HG03442 (cell line): ENCODE results near the gene TBL1X.
"Not testable (repeated sequence)": the region's sequence is repeated elsewhere in the genome, so short reads cannot be mapped to it uniquely, and the experiment has no call there.

ENCODE experiments used
- ATAC-seq: cut with Tn5 transposase; IDR thresholded peaks from one replicate; pipeline ENCODE4 v1.9.1; 2021; ENCODE audit warnings: mild to moderate bottlenecking, moderate library complexity; ENCODE audit not compliant: unreplicated experiment

TBL1X gene

DNA sequence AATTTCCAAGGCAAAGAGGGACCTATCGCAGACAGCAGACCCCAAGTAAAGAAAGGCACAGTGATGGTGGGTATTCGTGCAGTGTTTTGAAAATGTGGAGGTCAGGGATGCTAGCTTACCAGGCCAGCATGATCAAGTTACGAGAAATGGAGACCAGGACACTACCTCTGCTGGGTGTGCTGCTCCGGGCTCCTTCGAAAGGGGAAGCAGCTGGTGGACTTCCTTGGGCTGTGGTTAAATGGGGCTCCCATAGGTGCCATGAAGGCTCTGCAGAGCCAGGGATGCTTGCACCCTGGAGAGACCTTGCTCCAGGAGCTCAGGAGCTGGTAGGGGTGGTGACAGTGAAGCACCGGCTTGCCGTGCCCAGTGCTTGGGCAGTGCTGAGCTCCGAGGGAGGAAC is 68.8 kb downstream of the TBL1X start:
- no peak for ATAC-seq

DNA sequence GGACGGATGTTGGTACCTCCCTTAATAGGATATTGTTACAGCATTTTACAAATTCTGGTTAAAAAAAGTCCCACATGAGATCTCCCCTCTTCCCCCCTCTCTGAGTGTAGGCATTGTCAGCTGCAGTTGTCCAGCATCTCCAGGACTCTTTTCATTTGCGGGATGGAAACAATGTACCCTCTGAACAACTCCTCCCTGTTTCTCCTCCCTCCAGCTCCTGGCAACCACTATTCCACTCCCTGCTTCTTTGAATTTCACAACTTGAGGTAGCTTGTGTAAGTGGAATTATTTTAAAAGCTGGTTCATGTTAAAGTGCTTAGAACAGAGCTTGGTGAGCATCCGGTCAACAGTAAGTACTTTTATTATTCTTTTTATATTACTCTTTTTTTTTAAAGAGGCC is 69.8 kb downstream of the TBL1X start:
- no peak for ATAC-seq

GRCh38 chrX:9535101-9535500 is 70.2 kb downstream of the TBL1X start:
- no peak for ATAC-seq

DNA sequence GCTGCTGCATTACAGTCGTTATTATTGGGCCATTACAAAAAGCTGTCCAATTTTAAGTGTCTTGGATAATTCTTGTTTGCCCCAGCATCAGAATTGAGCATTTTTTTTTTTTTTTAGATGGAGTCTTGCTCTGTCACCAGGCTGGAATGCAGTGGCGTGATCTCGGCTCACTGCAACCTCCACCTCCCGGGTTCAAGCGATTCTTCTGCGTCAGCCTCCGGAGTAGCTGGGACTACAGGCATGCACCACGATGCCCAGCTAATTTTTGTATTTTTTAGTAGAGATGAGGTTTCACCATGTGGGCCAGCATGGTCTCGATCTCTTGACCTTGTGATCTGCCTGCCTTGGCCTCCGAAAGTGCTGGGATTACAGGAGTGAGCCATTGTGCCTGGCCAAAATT is 71.3 kb downstream of the TBL1X start:
- ATAC-seq, result not testable (repeated sequence)

GRCh38 chrX:9537781-9538180 is 72.9 kb downstream of the TBL1X start:
- ATAC-seq, result no peak

GRCh38 chrX:9538544-9539045 is 73.7 kb downstream of the TBL1X start:
- no peak for ATAC-seq

DNA sequence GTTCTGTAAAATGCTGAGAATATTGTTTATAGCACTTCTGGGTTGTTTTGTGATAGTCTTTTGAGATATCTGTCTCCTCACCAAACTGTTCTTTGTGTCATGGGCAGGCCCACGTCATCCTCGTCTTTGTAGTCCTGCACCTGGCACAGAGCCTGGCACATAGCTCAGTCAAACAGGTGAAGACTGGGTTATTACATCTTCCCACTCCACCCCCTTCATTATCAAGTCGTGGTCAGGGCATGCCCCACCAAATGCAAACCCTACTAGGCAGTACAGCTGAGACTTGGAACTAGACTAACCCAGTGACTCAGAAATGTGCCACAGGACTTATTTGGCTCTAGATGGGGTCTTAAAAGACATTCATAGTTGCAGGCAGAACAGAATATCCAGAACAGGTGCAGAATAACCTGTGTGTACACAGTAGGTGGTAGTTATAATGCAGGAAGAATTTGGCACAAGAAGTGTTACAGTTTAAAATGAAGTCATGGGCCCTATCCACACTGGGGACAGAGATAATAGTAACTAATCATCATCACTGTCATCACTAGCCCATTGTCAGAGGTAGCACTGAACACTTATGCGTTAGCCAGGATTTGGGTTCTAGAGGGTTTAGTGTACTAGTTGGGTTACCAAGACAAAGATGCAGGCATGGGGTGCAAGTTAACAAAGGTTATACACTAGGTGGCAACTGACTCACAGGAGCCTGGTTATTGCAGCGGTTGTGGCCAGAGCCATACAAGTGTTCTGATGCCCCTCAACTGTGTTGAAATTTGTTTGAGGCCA is 74.9 kb downstream of the TBL1X start:
- no peak for ATAC-seq

GRCh38 chrX:9542106-9542760 is 77.4 kb downstream of the TBL1X start:
- ATAC-seq, result no peak

DNA sequence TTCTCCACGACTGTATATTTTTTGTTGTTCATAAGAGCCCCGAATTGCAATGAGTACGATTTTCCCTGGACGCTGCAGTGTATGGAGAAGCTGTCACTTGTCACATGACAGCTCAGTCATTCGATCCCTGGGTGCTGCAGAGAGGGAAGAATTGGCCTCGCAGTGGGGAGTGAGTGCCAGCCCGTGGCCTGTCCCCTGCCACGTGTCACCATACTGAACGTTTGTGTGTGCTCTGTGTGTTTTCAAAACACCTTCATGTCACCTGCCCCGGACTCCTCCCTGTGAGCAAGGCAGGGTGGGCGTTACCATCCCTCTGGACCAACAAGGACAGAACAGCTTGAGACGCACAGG is 77.9 kb downstream of the TBL1X start:
- no peak for ATAC-seq

GRCh38 chrX:9555354-9555753 is 90.5 kb downstream of the TBL1X start:
- ATAC-seq, result no peak

DNA sequence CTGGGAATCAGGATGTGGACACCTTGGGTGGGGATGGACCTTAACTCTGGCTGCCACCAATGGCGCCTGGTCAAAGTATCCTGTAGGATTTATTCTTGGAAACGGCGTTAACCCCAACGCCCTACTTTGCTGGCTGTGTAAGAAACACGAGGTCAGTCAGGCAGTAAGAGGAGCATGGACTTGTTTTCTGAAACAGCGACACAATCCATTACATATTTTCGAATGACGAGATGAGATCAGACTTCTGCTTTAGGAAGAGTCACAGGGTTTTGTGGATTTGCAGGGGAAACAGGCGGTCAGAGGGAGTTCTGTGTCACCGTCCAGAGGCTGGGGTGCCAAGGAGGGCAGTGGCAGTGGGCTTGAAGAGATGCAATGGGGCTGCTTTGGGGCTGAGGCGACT is 92.2 kb downstream of the TBL1X start:
- ATAC-seq, result no peak

DNA sequence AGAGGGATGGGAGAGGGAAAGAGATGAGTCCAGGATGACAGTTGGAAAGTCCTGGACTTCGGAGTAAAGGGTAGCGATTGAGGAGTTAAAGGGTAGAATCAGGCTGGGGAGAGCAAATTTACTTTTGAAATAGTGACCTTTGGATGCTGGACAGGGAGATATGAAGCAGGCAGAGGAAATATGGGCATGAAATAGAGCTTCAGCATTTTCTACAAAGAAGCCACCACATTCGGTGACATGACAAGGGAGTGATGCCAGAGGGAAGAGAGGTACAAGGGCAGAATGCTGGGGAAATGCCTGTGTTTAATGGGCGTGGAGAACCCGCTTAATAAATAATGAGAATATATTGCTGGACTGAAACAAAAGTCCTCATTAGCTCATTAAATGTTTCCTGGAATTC is 92.7 kb downstream of the TBL1X start:
- no peak for ATAC-seq

GRCh38 chrX:9558615-9559014 is 93.8 kb downstream of the TBL1X start:
- no peak for ATAC-seq

- no peak for ATAC-seq
These were observed 95.4 kb downstream of the TBL1X start for GRCh38 chrX:9560219-9560618.

DNA sequence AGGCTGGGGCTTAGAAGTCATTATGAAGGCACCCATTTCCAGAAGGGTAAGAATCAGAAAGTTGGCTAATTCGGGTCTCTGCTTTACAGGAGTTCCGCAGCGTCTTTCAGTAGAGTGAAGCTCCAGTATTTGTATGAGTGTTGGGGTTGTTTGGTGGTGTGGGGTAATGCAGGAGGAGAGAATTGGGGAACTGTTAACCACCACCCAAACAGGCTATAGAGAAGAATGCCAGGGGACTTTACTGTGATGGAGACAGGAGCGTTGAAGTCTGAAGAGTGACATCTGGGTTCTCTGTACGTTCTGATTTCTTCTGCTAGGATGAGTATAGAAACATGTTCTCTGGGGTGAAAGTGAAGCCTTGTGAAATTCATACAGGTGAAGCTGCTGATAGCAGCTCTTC is 96.3 kb downstream of the TBL1X start:
- ATAC-seq, result no peak

GRCh38 chrX:9562851-9563250 is 98.0 kb downstream of the TBL1X start:
- ATAC-seq, result no peak

DNA sequence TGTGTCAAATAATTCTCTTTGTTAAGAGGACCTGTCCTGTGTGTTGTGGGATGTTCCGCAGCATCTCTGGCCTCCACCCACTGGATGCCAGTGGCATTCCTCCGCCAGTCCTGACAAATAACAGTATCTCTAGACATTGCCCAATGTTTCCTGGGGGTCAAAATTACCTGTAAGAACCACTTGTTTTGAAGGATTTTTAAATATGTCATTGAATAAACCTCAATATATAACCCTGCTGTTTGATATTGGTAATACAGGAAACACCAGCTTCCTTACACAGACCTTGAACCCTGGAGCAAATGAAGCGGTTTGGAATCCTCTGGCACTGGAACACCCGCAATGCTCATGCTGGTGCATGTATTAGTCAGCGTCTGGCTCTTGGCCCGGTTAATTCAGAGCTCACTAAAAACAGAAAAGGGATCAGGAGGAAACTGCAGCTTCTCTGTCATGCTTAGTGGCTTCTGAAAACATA is 101.3 kb downstream of the TBL1X start:
- no peak for ATAC-seq

GRCh38 chrX:9569876-9570301 is 105.0 kb downstream of the TBL1X start:
- no peak for ATAC-seq

- peak; percentile 22 for ATAC-seq
These were observed 108.6 kb downstream of the TBL1X start for GRCh38 chrX:9573282-9574106.

DNA sequence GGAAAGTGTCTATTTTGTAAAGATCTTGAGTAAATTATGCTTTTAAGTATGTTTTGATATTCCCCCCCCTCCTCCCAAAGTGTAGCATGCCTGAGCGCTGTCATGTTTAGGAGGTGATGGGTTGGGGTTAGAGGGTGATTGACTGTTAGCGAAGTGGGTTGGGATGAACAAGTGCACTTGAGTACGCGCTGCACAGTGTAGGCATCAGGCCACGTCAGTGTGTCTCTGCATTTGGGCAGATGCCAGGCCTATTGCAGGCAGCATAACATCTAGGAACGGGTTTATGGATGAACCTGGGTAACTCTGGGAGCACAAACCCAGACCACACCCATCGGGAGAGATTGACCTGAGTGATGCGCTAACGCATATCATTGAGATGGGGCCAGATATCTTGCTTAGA is 111.2 kb downstream of the TBL1X start:
- no peak for ATAC-seq

GRCh38 chrX:9577555-9577954 is 112.7 kb downstream of the TBL1X start:
- no peak for ATAC-seq
